HG03521 (cell line): ENCODE results near the gene RAC2.

Source experiments
- ATAC-seq: cut with Tn5 transposase; IDR thresholded peaks from one replicate; pipeline ENCODE4 v1.9.1; 2021; ENCODE audit warnings: mild to moderate bottlenecking, moderate library complexity; ENCODE audit not compliant: unreplicated experiment

RAC2 gene

GRCh38 chr22:37178350-37179125, 65.5 kb downstream of the RAC2 start:
- ATAC-seq: no peak

- no peak for ATAC-seq
These were observed 66.3 kb downstream of the RAC2 start for GRCh38 chr22:37177755-37178154.

- no peak for ATAC-seq
These were observed 66.8 kb downstream of the RAC2 start for GRCh38 chr22:37177221-37177620.

- no peak for ATAC-seq
These were observed 67.5 kb downstream of the RAC2 start for GRCh38 chr22:37176464-37177061.

- no peak for ATAC-seq
These were observed 68.4 kb downstream of the RAC2 start for GRCh38 chr22:37175414-37176281.
